ENCODE measurements around the gene GP5.

GP5 gene

GRCh38 chr3:194424373-194424772, 25.3 kb upstream of the GP5 start (continued):
- TF ChIP-seq TSHZ2 (CRISPR knock-in tag; IDR thresholded peaks at IDR 0.05) (no peak), ISL1 (CRISPR knock-in tag; IDR thresholded peaks at IDR 0.05) (no peak), CSDC2 (CRISPR knock-in tag; IDR thresholded peaks at IDR 0.05) (no peak), CSRNP3 (CRISPR knock-in tag; IDR thresholded peaks at IDR 0.05) (no peak), ESRRG (CRISPR knock-in tag; IDR thresholded peaks at IDR 0.05) (no peak), ZFP30 (CRISPR knock-in tag; IDR thresholded peaks at IDR 0.05) (no peak), GLIS3 (CRISPR knock-in tag; IDR thresholded peaks at IDR 0.05) (no peak), TCF4 (CRISPR knock-in tag; IDR thresholded peaks at IDR 0.05; ENCODE audit: borderline replicate concordance) (no peak), TOX (CRISPR knock-in tag; IDR thresholded peaks at IDR 0.05; ENCODE audit: borderline replicate concordance) (no peak), ZNF70 (CRISPR knock-in tag; IDR thresholded peaks at IDR 0.05) (no peak), ARNTL (CRISPR knock-in tag; IDR thresholded peaks at IDR 0.05; ENCODE audit: borderline replicate concordance, low read depth) (no peak), RARB (CRISPR knock-in tag; IDR thresholded peaks at IDR 0.05) (no peak), ZNF8 (CRISPR knock-in tag; IDR thresholded peaks at IDR 0.05) (no peak)

- ATAC-seq, result no peak; the same call in 2 of the 3 replicates
- no peak for TF ChIP-seq ISL1 (CRISPR knock-in tag; IDR thresholded peaks at IDR 0.05)
- TF ChIP-seq GLIS3 (CRISPR knock-in tag; IDR thresholded peaks at IDR 0.05), result no peak
- TF ChIP-seq ZFP30 (CRISPR knock-in tag; IDR thresholded peaks at IDR 0.05), result no peak
- no peak for TF ChIP-seq POU6F1 (CRISPR knock-in tag; IDR thresholded peaks at IDR 0.05; ENCODE audit: borderline replicate concordance, low read depth)
- no peak for TF ChIP-seq PPARA (CRISPR knock-in tag; IDR thresholded peaks at IDR 0.05; ENCODE audit: borderline replicate concordance)
- no peak for TF ChIP-seq CREB5 (CRISPR knock-in tag; IDR thresholded peaks at IDR 0.05; ENCODE audit: low read depth)
- no peak for TF ChIP-seq BACH2 (CRISPR knock-in tag; IDR thresholded peaks at IDR 0.05; ENCODE audit: borderline replicate concordance)
- no peak for TF ChIP-seq ZNF70 (CRISPR knock-in tag; IDR thresholded peaks at IDR 0.05)
- no peak for TF ChIP-seq SNAI2 (CRISPR knock-in tag; IDR thresholded peaks at IDR 0.05)
- no peak for TF ChIP-seq ZNF8 (CRISPR knock-in tag; IDR thresholded peaks at IDR 0.05)
- no peak for TF ChIP-seq OSR1 (CRISPR knock-in tag; IDR thresholded peaks at IDR 0.05)
- no peak for TF ChIP-seq ARNTL (CRISPR knock-in tag; IDR thresholded peaks at IDR 0.05; ENCODE audit: borderline replicate concordance, low read depth)
Measured at GRCh38 chr3:194423317-194423716, 24.3 kb upstream of the GP5 start.

GRCh38 chr3:194422188-194422587, 23.1 kb upstream of the GP5 start:
- no peak for ATAC-seq
- TF ChIP-seq ZNF565 (CRISPR knock-in tag; conservative IDR thresholded peaks at IDR 0.05; ENCODE audit: low read depth), result no peak

- no peak for ATAC-seq
- TF ChIP-seq ZNF8 (CRISPR knock-in tag; IDR thresholded peaks at IDR 0.05) (no peak), ZFP3 (CRISPR knock-in tag; IDR thresholded peaks at IDR 0.05) (no peak), BACH2 (CRISPR knock-in tag; IDR thresholded peaks at IDR 0.05; ENCODE audit: borderline replicate concordance) (no peak), CREB5 (CRISPR knock-in tag; IDR thresholded peaks at IDR 0.05; ENCODE audit: low read depth) (no peak), ZNF565 (CRISPR knock-in tag; conservative IDR thresholded peaks at IDR 0.05; ENCODE audit: low read depth) (no peak), TOX (CRISPR knock-in tag; IDR thresholded peaks at IDR 0.05; ENCODE audit: borderline replicate concordance) (no peak), CSDC2 (CRISPR knock-in tag; IDR thresholded peaks at IDR 0.05) (no peak), PATZ1 (CRISPR knock-in tag; IDR thresholded peaks at IDR 0.05; ENCODE audit: borderline replicate concordance) (no peak), TCF4 (CRISPR knock-in tag; IDR thresholded peaks at IDR 0.05; ENCODE audit: borderline replicate concordance) (no peak), GLIS3 (CRISPR knock-in tag; IDR thresholded peaks at IDR 0.05) (no peak), ISL1 (CRISPR knock-in tag; IDR thresholded peaks at IDR 0.05) (no peak), CSRNP3 (CRISPR knock-in tag; IDR thresholded peaks at IDR 0.05) (no peak), PPARA (CRISPR knock-in tag; IDR thresholded peaks at IDR 0.05; ENCODE audit: borderline replicate concordance) (no peak), ZC3H10 (CRISPR knock-in tag; IDR thresholded peaks at IDR 0.05) (no peak), RARB (CRISPR knock-in tag; IDR thresholded peaks at IDR 0.05) (no peak)
Measured at GRCh38 chr3:194418671-194419070, 19.6 kb upstream of the GP5 start.

Measured in SK-N-SH treated with all-trans-retinoic acid at 6 μM for 48 hours (cell line).